BE2C (cell line): ENCODE measurements around the gene SND1.

Experiments
- DNase-seq: peaks from one replicate; pipeline ENCODE4 v3.0.0-alpha.2; 2020
- H3K27me3 ChIP-seq: fragments of 250-450 bp; sonication (Bioruptor Pico); 2 replicates; pipeline ENCODE4 v1.5.1; 2020; ENCODE audit warnings: mild to moderate bottlenecking
- H3K36me3 ChIP-seq: fragments of 250-450 bp; sonication (Bioruptor Pico); 2 replicates; pipeline ENCODE4 v1.5.1; 2020; ENCODE audit warnings: mild to moderate bottlenecking
- H3K4me1 ChIP-seq: fragments of 250-450 bp; sonication (Bioruptor Pico); 2 replicates; pipeline ENCODE4 v1.5.1; 2020
- H3K4me3 ChIP-seq: 2 replicates; pipeline ENCODE4 v1.5.1; 2011; ENCODE audit warnings: low read depth, low read length
- H3K9me3 ChIP-seq: fragments of 250-450 bp; sonication (Bioruptor Pico); 2 replicates; pipeline ENCODE4 v1.5.1; 2020
- TF ChIP-seq, protein P1 (sequence below): IDR thresholded peaks from 2 replicates; pipeline ENCODE4 v1.5.1; 2012; ENCODE audit warnings: mild to moderate bottlenecking, low read depth, low read length

SND1 gene

DNA sequence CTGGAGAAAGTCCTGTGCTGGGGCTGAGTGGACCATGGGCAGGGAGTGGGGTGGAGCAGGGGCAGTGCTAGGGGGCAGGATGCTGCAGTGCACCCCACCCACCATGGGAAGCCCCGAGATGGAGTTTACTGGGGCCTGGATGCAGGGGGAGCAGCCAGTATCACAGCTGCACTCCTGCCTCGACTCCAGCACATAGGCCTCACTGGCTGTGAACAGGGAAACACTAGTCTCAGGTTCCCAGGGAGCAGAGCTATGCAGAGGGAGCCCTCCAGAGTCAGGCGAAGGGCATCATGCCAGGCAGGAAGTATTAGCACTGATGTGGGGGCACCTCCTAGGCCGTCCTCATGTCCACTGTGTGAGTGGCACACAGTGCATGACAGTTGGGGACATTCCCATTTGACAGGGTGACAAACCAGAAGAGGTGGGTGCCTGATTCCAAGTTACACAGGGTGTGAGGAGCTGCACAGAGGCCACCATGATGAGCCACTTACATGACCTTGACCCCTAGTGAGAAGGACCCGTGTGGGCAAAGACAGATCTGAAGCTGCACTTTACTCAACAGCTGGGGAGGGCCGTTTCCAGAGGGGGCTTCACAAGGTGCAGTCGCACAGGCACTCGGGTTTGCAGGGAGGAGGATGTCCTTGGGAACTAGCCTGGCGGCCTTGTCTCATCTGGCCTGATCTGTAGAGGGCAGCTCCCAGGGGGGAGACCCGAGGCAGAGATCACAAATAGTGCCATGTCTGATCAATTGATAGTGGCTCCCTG lies 449.1 kb downstream of the SND1 start:
- Histone ChIP-seq H3K9me3 (no peaks in the 10 kb centered on the region; the same call in 1 of the 2 replicates), H3K36me3 (peaks cover 4% of the 10 kb centered on the region; the same call in 1 of the 2 replicates), H3K4me1 (peaks cover 14% of the 10 kb centered on the region), H3K4me3 (no peak overlapping the region), H3K27me3 (no peaks in the 10 kb centered on the region; the same call in 1 of the 2 replicates)
- TF ChIP-seq, protein P1, sequence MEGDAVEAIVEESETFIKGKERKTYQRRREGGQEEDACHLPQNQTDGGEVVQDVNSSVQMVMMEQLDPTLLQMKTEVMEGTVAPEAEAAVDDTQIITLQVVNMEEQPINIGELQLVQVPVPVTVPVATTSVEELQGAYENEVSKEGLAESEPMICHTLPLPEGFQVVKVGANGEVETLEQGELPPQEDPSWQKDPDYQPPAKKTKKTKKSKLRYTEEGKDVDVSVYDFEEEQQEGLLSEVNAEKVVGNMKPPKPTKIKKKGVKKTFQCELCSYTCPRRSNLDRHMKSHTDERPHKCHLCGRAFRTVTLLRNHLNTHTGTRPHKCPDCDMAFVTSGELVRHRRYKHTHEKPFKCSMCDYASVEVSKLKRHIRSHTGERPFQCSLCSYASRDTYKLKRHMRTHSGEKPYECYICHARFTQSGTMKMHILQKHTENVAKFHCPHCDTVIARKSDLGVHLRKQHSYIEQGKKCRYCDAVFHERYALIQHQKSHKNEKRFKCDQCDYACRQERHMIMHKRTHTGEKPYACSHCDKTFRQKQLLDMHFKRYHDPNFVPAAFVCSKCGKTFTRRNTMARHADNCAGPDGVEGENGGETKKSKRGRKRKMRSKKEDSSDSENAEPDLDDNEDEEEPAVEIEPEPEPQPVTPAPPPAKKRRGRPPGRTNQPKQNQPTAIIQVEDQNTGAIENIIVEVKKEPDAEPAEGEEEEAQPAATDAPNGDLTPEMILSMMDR, result no peak
- DNase-seq, result no peak

DNA sequence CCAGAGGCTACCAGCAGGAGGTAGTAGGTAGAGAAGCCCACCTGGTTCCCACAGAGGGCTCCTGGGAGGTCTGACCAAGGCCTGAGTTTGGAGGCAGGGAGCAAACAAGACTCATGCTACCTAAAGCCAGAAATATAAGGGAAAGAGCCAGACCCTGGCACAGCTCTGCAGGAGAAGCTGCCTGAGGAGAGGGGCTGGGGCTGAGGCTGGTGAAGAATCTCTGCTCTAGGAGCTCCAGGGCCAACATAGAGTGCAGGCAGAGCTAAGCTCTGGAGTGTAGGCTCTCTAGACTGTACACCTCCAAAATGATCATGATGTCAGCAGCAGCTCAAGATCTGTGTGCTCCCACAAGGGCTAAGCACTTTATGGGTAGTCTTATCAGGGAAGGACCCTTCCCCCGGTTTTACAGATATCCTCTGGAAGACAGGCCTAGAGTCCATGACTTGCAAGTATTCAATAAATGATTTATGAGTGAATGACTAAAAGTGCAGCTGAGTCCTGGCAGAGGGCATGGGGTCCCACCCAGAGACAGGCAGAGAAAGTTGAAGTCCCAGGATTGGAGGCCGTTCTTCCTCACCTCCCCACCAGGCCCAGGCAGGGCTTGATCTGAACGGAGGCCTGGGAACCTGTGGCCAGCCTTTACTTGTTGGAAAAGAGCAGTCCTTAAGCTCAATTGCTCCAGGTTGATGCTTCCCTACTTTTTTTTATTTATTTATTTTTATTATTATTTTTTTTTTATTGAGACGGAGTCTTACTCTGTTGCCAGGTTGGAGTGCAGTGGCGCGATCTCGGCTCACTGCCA lies 450.7 kb downstream of the SND1 start:
- Histone ChIP-seq H3K4me1 (peaks cover 7% of the 10 kb centered on the region; the same call in 1 of the 2 replicates), H3K4me3 (no peak overlapping the region), H3K27me3 (no peaks in the 10 kb centered on the region; the same call in 1 of the 2 replicates), H3K9me3 (no peaks in the 10 kb centered on the region; the same call in 1 of the 2 replicates), H3K36me3 (peaks cover 4% of the 10 kb centered on the region; the same call in 1 of the 2 replicates)
- TF ChIP-seq, protein P1, result no peak
- no peak for DNase-seq

DNA sequence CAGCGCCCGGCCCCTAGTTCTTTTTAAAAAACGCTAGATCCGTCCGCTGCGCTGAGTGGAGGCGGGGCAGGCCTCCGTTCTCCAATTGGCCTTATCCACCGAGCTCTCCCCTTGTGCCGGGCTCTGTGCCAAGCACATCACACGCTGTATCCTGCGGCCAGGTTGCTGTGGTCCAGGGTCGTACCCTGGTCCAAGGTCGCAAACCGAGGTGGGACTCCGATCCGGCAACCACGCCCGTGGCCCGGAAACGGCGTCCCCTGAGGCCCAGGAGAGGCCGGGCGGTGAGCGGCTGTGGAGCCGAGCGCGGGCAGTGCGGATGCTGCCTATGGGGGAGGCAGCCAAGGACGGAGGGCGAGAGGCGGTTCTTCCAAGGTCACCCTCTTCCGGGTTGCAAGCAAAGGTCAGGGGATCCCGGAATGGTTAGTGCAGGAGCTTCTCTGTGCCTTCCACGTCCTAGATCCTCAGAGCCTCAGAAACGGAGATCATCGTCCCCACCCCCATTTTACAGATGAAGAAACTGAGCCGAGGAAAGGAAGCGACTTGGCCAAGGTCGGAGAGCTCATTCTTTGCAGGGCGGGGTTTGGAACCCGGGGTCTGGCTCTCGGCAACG lies 451.6 kb downstream of the SND1 start:
- Histone ChIP-seq H3K4me1 (peaks cover 7% of the 10 kb centered on the region; the same call in 1 of the 2 replicates), H3K9me3 (no peaks in the 10 kb centered on the region; the same call in 1 of the 2 replicates), H3K27me3 (no peaks in the 10 kb centered on the region; the same call in 1 of the 2 replicates), H3K4me3 (peak overlapping the region; percentile 54), H3K36me3 (no peaks in the 10 kb centered on the region)
- no peak for DNase-seq
- TF ChIP-seq, protein P1, result no peak

DNA sequence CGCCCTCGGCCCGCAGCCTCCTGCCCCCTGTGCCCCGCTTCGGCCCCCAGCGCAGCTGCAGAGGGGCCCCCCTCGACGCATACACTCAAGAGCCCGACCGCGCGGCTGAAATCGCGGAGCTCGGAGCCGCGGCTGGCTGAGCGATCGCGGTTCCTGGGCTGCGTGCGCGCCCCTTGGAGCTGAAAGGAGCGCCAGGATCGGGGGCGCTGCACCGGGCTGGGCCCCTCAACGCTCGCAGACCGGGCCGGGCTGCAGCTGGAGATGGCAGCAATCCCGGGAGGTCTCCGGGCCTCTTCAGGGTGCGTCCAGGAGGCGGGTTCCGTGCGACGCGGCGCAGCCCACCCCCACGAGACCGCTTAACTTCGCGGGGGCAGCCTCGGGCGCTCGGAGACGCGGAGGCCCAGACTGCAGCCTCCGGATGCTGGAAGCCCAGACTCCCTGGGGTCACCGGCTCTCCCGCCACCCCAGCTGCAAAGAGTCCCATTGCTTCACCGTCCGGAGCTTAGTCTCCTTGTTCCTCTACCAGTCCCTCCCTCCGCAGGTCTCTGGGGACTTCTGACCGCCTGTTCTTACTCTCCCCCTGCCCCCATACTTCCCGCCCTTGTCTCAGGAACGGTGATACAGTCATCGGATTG lies 452.2 kb downstream of the SND1 start:
- peak; percentile 74 for DNase-seq

More for the DNA sequence above, 452.2 kb downstream of the SND1 start:
- TF ChIP-seq, protein P1, result no peak
- Histone ChIP-seq H3K36me3 (no peaks in the 10 kb centered on the region), H3K4me3 (peak overlapping the region; percentile 54), H3K4me1 (peaks cover 7% of the 10 kb centered on the region; the same call in 1 of the 2 replicates), H3K9me3 (no peaks in the 10 kb centered on the region; the same call in 1 of the 2 replicates), H3K27me3 (no peaks in the 10 kb centered on the region; the same call in 1 of the 2 replicates)
